ENCODE results near the gene TMEM95.
"Not testable (repeated sequence)": the region's sequence is repeated elsewhere in the genome, so short reads cannot be mapped to it uniquely, and the experiment has no call there.

Gene TMEM95

GRCh38 chr17:7346761-7347614 is 8.0 kb upstream of the TMEM95 start:
- no peak for DNase-seq (ENCODE audit: low spot score)

- no peak for DNase-seq (ENCODE audit: low spot score)
Measured at GRCh38 chr17:7347630-7348477, 7.1 kb upstream of the TMEM95 start.

- no peak for DNase-seq (ENCODE audit: low spot score)
Measured at GRCh38 chr17:7348478-7349242, 6.3 kb upstream of the TMEM95 start.

GRCh38 chr17:7351665-7352502 is 3.1 kb upstream of the TMEM95 start, which contains the start of gene KCTD11:
Gene KCTD11, plus strand, starts transcription at chr17:7352162.
- peak; percentile 79 for DNase-seq (ENCODE audit: low spot score)

GRCh38 chr17:7352503-7352889 is 2.5 kb upstream of the TMEM95 start:
- DNase-seq (ENCODE audit: low spot score), result no peak

GRCh38 chr17:7352910-7353635 is 1.9 kb upstream of the TMEM95 start:
- DNase-seq (ENCODE audit: low spot score), result no peak

- no peak for DNase-seq (ENCODE audit: low spot score)
Measured at GRCh38 chr17:7354262-7354843, 603 bp upstream of the TMEM95 start.

- no peak for DNase-seq (ENCODE audit: low spot score)
Measured at GRCh38 chr17:7355573-7355972, 617 bp downstream of the TMEM95 start.

- DNase-seq (ENCODE audit: low spot score), result peak; percentile 86
Measured at GRCh38 chr17:7356072-7356549, 1.2 kb downstream of the TMEM95 start.

- DNase-seq (ENCODE audit: low spot score), result no peak
Measured at GRCh38 chr17:7356756-7357155, 1.8 kb downstream of the TMEM95 start.

GRCh38 chr17:7357381-7357780 is 2.4 kb downstream of the TMEM95 start:
- DNase-seq (ENCODE audit: low spot score), result no peak

GRCh38 chr17:7361906-7362305 is 7.0 kb downstream of the TMEM95 start:
- DNase-seq (ENCODE audit: low spot score), result no peak

GRCh38 chr17:7363311-7363710 is 8.4 kb downstream of the TMEM95 start:
- no peak for DNase-seq (ENCODE audit: low spot score)

- not testable (repeated sequence) for DNase-seq (ENCODE audit: low spot score)
Measured at GRCh38 chr17:7365963-7366362, 11.0 kb downstream of the TMEM95 start.

- no peak for DNase-seq (ENCODE audit: low spot score)
Measured at GRCh38 chr17:7367083-7367482, 12.1 kb downstream of the TMEM95 start.

GRCh38 chr17:7367918-7368598 is 13.1 kb downstream of the TMEM95 start:
- DNase-seq (ENCODE audit: low spot score), result no peak

- DNase-seq (ENCODE audit: low spot score), result not testable (repeated sequence)
Measured at GRCh38 chr17:7368599-7368994, 13.6 kb downstream of the TMEM95 start.

GRCh38 chr17:7369825-7370224 is 14.9 kb downstream of the TMEM95 start:
- no peak for DNase-seq (ENCODE audit: low spot score)

GRCh38 chr17:7370853-7371252 is 15.9 kb downstream of the TMEM95 start:
- DNase-seq (ENCODE audit: low spot score), result no peak

- no peak for DNase-seq (ENCODE audit: low spot score)
Measured at GRCh38 chr17:7374353-7374752, 19.4 kb downstream of the TMEM95 start.

All from germinal center (tissue), 1 donor.